IMR-90 (cell line): ENCODE data around the gene MICAL3. TPM values are rescaled to one million over a fixed set of nuclear protein-coding genes. Genes with fewer than 3 reads are reported as not detected.

ENCODE experiments used
- ATAC-seq: fragments of 200-7000 bp; cut with Tn5 transposase; 2 replicates; pipeline ENCODE4 v1.9.1; 2020; ENCODE audit warnings: low read depth, mild to moderate bottlenecking, moderate library complexity
- BruUV-seq: library from RNA; stranded (reverse); fragments of 400-500 nt; replicated peaks from 2 replicates; lab custom pipeline; 2021; lab: Mats Ljungman, UMichigan
- CTCF ChIA-PET: fragments of 300-600 bp; formaldehyde crosslinking; extraction: SDS; loops from one replicate; lab custom pipeline; 2021; ENCODE audit warnings: antibody characterized with exemption; lab: Yijun Ruan, JAX
- POLR2A ChIA-PET: fragments of 300-600 bp; sonication (Branson Sonifier 250); formaldehyde crosslinking; loops from one replicate; lab custom pipeline; 2022; ENCODE audit warnings: antibody characterized with exemption; ENCODE audit not compliant: unreplicated experiment; lab: Charles Lee
- DNase-seq: peaks from one replicate; pipeline ENCODE4 v3.0.0; 2013
- H2AFZ ChIP-seq: replicated peaks from 2 replicates; pipeline ENCODE3; 2013; ENCODE audit warnings: low read length, mild to moderate bottlenecking; ENCODE audit not compliant: poor library complexity
- H2AK5ac ChIP-seq: 2 replicates; pipeline ENCODE4 v1.6.1; 2013; ENCODE audit warnings: low read depth, low read length, inconsistent platforms
- H2AK9ac ChIP-seq: replicated peaks from 2 replicates; pipeline ENCODE3; 2013; ENCODE audit warnings: mild to moderate bottlenecking, low read depth, low read length, moderate library complexity; ENCODE audit not compliant: poor library complexity
- H2BK120ac ChIP-seq: 2 replicates; pipeline ENCODE4 v1.6.1; 2013; ENCODE audit warnings: low read depth, low read length, inconsistent platforms
- H2BK15ac ChIP-seq: 3 replicates; pipeline ENCODE4 v1.6.1; 2013; ENCODE audit warnings: low read depth, low read length, inconsistent platforms
- H2BK20ac ChIP-seq: 2 replicates; pipeline ENCODE4 v1.6.1; 2013; ENCODE audit warnings: low read depth, mild to moderate bottlenecking, inconsistent platforms, low read length, moderate library complexity
- H2BK5ac ChIP-seq: 2 replicates; pipeline ENCODE4 v1.6.1; 2013; ENCODE audit warnings: mild to moderate bottlenecking, low read depth, low read length, inconsistent platforms; ENCODE audit not compliant: poor library complexity, severe bottlenecking
- H3K14ac ChIP-seq: replicated peaks from 2 replicates; pipeline ENCODE4 v1.6.1; 2013; ENCODE audit warnings: low read depth, low read length, inconsistent platforms
- H3K18ac ChIP-seq: 2 replicates; pipeline ENCODE4 v1.6.1; 2013; ENCODE audit warnings: low read depth, low read length, control low read depth
- H3K23ac ChIP-seq: 2 replicates; pipeline ENCODE4 v1.6.1; 2013; ENCODE audit warnings: low read depth, low read length, inconsistent platforms
- H3K27ac ChIP-seq: 2 replicates; pipeline ENCODE4 v1.5.1; 2013; ENCODE audit warnings: mild to moderate bottlenecking, control low read depth, low read length; ENCODE audit not compliant: insufficient read depth
- H3K27me3 ChIP-seq: 2 replicates; pipeline ENCODE4 v1.6.1; 2013; ENCODE audit warnings: low read length; ENCODE audit not compliant: control insufficient read depth, insufficient read depth
- H3K36me3 ChIP-seq: 2 replicates; pipeline ENCODE4 v1.6.1; 2013; ENCODE audit warnings: low read length, mixed read lengths; ENCODE audit not compliant: control insufficient read depth, insufficient read depth
- H3K4ac ChIP-seq: 2 replicates; pipeline ENCODE4 v1.6.1; 2013; ENCODE audit warnings: low read depth, low read length, inconsistent platforms
- H3K4me1 ChIP-seq: 2 replicates; pipeline ENCODE4 v1.6.1; 2013; ENCODE audit warnings: low read length, mixed read lengths; ENCODE audit not compliant: control insufficient read depth, insufficient read depth
- H3K4me2 ChIP-seq: 2 replicates; pipeline ENCODE4 v1.6.1; 2013; ENCODE audit warnings: low read depth, mild to moderate bottlenecking, control low read depth, low read length, moderate library complexity
- H3K4me3 ChIP-seq: 2 replicates; pipeline ENCODE4 v1.5.1; 2013; ENCODE audit warnings: low read depth, mild to moderate bottlenecking, control low read depth, low read length, moderate library complexity; ENCODE audit not compliant: insufficient read depth
- H3K56ac ChIP-seq: 2 replicates; pipeline ENCODE4 v1.6.1; 2013; ENCODE audit warnings: low read length, inconsistent platforms; ENCODE audit not compliant: insufficient read depth; ENCODE audit errors: extremely low read depth
- H3K79me1 ChIP-seq, 2 experiments: 2 replicates each; pipeline ENCODE4 v1.6.1; 2013; ENCODE audit warnings: low read length in 2 of 2, inconsistent platforms in 1 of 2, low read depth in 1 of 2
- H3K9ac ChIP-seq: 2 replicates; pipeline ENCODE4 v1.6.1; 2013; ENCODE audit warnings: low read depth, low read length, control low read depth
- H3K9me1 ChIP-seq: 2 replicates; pipeline ENCODE4 v1.6.1; 2013; ENCODE audit warnings: low read length, inconsistent platforms; ENCODE audit not compliant: insufficient read depth
- H3K9me3 ChIP-seq: 2 replicates; pipeline ENCODE4 v1.6.1; 2013; ENCODE audit warnings: low read length; ENCODE audit not compliant: control insufficient read depth, insufficient read depth
- H4K20me1 ChIP-seq: 2 replicates; pipeline ENCODE4 v1.6.1; 2013; ENCODE audit warnings: low read length, inconsistent platforms; ENCODE audit not compliant: insufficient read depth
- H4K5ac ChIP-seq: 2 replicates; pipeline ENCODE4 v1.6.1; 2013; ENCODE audit warnings: mild to moderate bottlenecking, low read depth, low read length, control low read depth
- H4K8ac ChIP-seq, 2 experiments: 2 replicates each; pipeline ENCODE4 v1.6.1; 2013; ENCODE audit warnings: low read depth in 2 of 2, low read length in 2 of 2, control low read depth in 1 of 2, inconsistent platforms in 1 of 2
- H4K91ac ChIP-seq: 2 replicates; pipeline ENCODE4 v1.6.1; 2013; ENCODE audit warnings: low read depth, low read length, inconsistent platforms; ENCODE audit not compliant: insufficient read depth
- CHD1 ChIP-seq: IDR thresholded peaks from 2 replicates; pipeline ENCODE4 v1.6.1; 2012; ENCODE audit warnings: low read depth, low read length, improper control_type of control experiment
- ELK1 ChIP-seq: fragments of 150-350 bp; IDR thresholded peaks from 2 replicates; pipeline ENCODE4 v1.6.1; 2016; ENCODE audit warnings: low read depth, mild to moderate bottlenecking, low read length, moderate library complexity, borderline replicate concordance
- FOS ChIP-seq: fragments of 150-350 bp; IDR thresholded peaks from 2 replicates; pipeline ENCODE4 v1.6.1; 2016; ENCODE audit warnings: low read depth, low read length
- MAZ ChIP-seq: IDR thresholded peaks from 2 replicates; pipeline ENCODE4 v1.6.1; 2012; ENCODE audit warnings: low read depth, mild to moderate bottlenecking, low read length, improper control_type of control experiment, moderate library complexity, borderline replicate concordance
- MXI1 ChIP-seq: IDR thresholded peaks from 2 replicates; pipeline ENCODE4 v1.6.1; 2012; ENCODE audit warnings: low read depth, mild to moderate bottlenecking, low read length, moderate library complexity, borderline replicate concordance
- POLR2A ChIP-seq: IDR thresholded peaks from 2 replicates; pipeline ENCODE4 v1.6.1; 2012; ENCODE audit warnings: mild to moderate bottlenecking, low read depth, low read length
- RFX5 ChIP-seq: IDR thresholded peaks from 2 replicates; pipeline ENCODE4 v1.8.0; 2012; ENCODE audit warnings: low read depth, mild to moderate bottlenecking, low read length, moderate library complexity
- USF2 ChIP-seq: fragments of 150-350 bp; IDR thresholded peaks from 2 replicates; pipeline ENCODE4 v1.6.1; 2017; ENCODE audit warnings: mild to moderate bottlenecking, antibody characterized with exemption, low read length, low read depth
- WGBS, 2 experiments: methylation state at CpG; one replicate each; pipeline versions ENCODE4 v1.1.5 to v1.1.7; 2013; ENCODE audit warnings: missing lambda C conversion rate in 2 of 2; ENCODE audit not compliant: insufficient read length in 1 of 2; ENCODE audit errors: extremely low coverage in 2 of 2; 5-methylcytosine and 5-hydroxymethylcytosine counted together
- dilution Hi-C: fragments of 300-500 bp; cut with HindIII; formaldehyde crosslinking; loops from one replicate; pipeline ENCODE4 v1.14.3; 2018; ENCODE audit warnings: low sequenced_read_pairs; ENCODE audit not compliant: unreplicated experiment
- in situ Hi-C: fragments of 300-500 bp; cut with MboI; formaldehyde crosslinking; loops from 3 replicates; pipeline ENCODE4 v1.14.3; 2019; ENCODE audit warnings: low sequenced_read_pairs, inconsistent platforms, mixed read lengths
- intact Hi-C: fragments of 100-400 bp; cut with micrococcal nuclease; formaldehyde crosslinking; loops from 2 replicates; pipeline ENCODE4 v1.10.0; 2022
- polyA plus RNA-seq, 3 experiments: library from polyadenylated mRNA; depleted of rRNA; stranded (reverse); fragments of >200 nt; gene quantifications; 2 replicates each; pipeline ENCODE4 v1.2.3, GENCODE V29; 2012; ENCODE audit warnings: low replicate concordance in 1 of 3
- total RNA-seq: library from RNA; depleted of rRNA; stranded (reverse); fragments of >200 nt; gene quantifications from 2 replicates; pipeline ENCODE4 v1.2.3, GENCODE V29; 2012

MICAL3 gene
- total and polyA plus RNA-seq, 2 of the 4 experiments (the other 2 are of a cell fraction): 17.6 to 26.8 TPM

- Histone ChIP-seq H4K91ac (no peak overlapping the region), H4K8ac (no peak overlapping the region), H3K4me1 (peaks cover 15% of the 10 kb centered on the region), H4K5ac (no peak overlapping the region; the same call in 1 of the 2 replicates), H4K20me1 (peaks cover 16% of the 10 kb centered on the region), H2BK15ac (no peak overlapping the region), H3K9ac (no peak overlapping the region), H2BK120ac (peak overlapping the region; percentile 25; the same call in 1 of the 2 replicates), H3K36me3 (no peaks in the 10 kb centered on the region), H3K4ac (peak overlapping the region; percentile 67; the same call in 1 of the 2 replicates), H3K9me3 (no peaks in the 10 kb centered on the region), H3K18ac (no peak overlapping the region), H3K27me3 (no peaks in the 10 kb centered on the region), H2AK9ac (no peak overlapping the region), H3K56ac (no peak overlapping the region), H3K4me3 (no peak overlapping the region), H2AK5ac (peak overlapping the region; percentile 75; the same call in 1 of the 2 replicates), H2BK20ac (no peak overlapping the region), H2BK5ac (no peak overlapping the region), H3K14ac (no peak overlapping the region), H3K79me1 (peaks cover 23 to 82% of the 10 kb centered on the region in 2 experiments), H2AFZ (peak overlapping the region; percentile 41), H3K27ac (no peak overlapping the region), H3K9me1 (peaks cover 23% of the 10 kb centered on the region), H3K23ac (0 out of 2 replicates have a peak overlapping the region, but pooled peaks have one; percentile 71), H3K4me2 (no peak overlapping the region)
- DNase-seq: no peak
- dilution Hi-C loops (no loop called here), intact Hi-C loops (no loop called here), in situ Hi-C loops (no loop called here)
- BruUV-seq: no TSS peak
- TF ChIP-seq RFX5 (no peak), MAZ (no peak), MXI1 (no peak), POLR2A (no peak), USF2 (no peak), ELK1 (no peak), FOS (no peak), CHD1 (no peak)
- ChIA-PET CTCF (no interaction called here), POLR2A (no interaction called here)
- 100% methylated on average over 1 of the region's 6 CpGs; no CpG with 5 or more reads in 1 of the 2 experiments for whole genome bisulfite sequencing, 2 experiments
- ATAC-seq: no peak
Observed at GRCh38 chr22:17981497-17981896, 42.9 kb downstream of the MICAL3 start.
